HG03460 (cell line): Measurements from ENCODE around the gene LHFPL6.

Source experiments
- ATAC-seq: cut with Tn5 transposase; IDR thresholded peaks from one replicate; pipeline ENCODE4 v1.9.1; 2021; ENCODE audit not compliant: unreplicated experiment

Gene LHFPL6

DNA sequence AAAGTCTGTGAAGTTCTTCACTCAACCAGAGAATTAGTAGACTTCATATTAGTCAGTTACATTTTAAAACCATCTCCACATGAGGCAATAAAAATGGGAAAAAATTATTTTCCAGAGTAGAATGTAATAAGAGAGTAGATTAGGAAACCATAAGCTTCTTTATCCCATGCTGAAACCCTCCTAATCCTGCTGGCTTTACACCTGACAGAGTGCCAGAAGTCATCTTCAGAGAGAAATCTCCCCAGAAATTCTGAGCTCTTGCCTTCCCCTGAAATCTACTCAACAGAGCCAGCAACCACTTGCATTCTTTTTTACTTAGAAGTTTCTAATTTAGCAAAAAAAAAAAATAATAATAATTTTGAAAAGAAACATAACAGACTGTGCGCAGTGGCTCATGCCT is 284.8 kb downstream of the LHFPL6 start:
- ATAC-seq, result no peak

DNA sequence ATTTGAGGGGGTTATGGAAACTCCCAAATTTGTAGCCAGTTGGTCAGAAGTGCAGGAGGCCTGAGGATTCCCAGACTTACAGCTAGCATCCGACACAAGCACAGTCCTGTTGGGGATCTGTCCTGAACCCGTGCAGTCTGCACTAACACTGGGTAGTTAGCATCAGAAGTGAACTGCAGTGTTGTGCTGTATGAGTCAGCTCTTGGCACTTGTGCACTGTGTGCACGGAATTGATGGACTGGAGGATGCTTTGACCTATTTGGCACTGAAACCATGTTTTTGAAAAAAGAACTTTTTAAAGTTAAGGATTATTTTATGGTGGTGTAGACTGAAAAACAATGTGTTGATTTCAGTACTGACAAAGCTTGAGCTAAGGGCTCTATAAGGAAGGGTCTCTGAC is 285.7 kb downstream of the LHFPL6 start:
- ATAC-seq, result no peak

DNA sequence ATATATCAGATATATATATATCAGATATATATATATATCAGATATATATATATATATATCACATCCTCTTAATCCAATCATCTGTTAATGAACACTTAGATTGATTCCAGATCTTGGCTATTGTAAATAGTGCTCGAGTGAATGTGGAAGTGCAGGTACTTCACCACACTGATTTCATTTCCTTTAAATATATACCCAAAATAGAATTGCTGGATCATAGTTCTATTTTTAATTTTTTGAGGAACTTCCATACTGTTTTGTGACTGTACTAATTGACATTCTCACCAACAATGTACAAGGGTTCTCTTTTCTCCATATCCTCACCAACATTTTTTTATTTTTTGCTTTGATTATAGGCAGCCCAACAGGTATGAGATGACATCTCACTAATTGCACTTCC is 287.2 kb downstream of the LHFPL6 start:
- ATAC-seq, result no peak

DNA sequence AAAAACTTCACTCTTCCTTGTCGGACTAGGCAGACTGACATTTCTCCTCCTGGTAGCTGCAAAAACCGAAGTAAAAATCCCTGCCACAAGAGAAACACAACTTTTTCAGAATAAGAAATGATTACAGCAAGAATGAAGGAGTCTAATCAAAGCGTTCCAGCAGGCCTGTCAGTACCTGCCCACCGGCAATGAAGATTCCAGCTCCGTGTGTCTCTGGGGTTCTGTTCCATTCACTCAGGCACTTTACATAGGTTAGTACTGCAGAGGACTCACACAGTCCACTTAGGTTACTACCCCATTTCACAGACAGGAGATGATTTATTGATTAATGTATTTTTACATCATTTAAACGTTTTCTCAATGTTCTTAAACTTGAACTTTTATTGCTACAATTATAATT is 289.3 kb downstream of the LHFPL6 start:
- no peak for ATAC-seq

DNA sequence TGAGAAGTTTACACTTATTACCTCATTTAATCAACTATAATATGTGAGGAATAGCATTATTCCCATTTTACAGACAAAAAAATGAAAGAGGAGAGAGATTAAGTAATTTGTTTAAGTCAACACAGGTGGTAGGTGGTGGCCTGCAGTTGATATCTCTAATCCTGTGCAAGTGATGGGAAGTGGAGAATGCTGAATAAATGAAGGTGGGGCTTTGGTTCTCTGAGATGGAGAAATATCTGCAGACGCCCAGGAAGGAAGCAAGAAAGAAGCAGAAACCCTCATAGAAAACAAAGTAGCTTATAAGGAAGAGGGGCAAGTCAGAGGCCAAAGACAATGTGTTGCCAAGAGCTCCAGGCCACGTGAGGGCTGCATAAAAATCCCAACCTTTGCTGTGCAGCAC is 290.4 kb downstream of the LHFPL6 start:
- ATAC-seq, result no peak

DNA sequence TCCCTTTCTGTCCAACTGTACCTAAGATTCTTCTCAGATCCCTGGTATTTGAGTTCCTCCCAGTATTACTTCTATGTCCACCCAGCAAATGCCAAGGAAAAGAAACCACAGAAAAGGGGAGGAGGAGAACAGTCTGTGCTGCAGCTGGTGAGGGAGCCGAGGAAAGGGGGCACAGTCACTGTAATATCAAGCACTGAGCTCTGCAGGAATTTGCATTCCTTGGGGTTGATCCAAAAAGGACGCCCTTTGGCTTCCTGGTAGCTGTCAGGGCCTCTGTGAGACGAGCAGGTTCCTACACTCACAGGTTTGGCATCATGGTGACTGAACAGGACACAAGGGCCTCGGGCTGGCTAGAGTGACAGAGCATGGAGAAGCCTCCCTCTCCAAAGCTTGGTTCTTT is 291.4 kb downstream of the LHFPL6 start:
- no peak for ATAC-seq

DNA sequence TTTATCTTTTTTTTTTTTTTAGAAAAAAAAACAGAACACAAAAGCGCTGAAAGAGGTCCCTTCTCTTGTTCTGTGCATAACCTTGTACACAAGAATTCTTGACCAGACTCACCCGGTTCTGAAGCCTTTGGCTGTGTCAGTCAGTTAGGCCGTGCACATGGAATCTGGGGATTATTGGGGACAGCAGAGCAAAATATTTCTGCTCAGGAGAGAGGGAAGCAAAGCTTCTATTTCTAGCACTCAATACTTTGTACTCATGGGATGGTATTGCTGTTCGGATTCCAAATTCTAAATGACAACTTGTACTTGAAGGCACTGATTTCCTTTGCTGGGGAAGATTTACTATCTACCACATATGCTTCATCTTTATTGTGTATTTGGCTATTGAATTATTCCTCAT is 292.0 kb downstream of the LHFPL6 start:
- ATAC-seq, result no peak

DNA sequence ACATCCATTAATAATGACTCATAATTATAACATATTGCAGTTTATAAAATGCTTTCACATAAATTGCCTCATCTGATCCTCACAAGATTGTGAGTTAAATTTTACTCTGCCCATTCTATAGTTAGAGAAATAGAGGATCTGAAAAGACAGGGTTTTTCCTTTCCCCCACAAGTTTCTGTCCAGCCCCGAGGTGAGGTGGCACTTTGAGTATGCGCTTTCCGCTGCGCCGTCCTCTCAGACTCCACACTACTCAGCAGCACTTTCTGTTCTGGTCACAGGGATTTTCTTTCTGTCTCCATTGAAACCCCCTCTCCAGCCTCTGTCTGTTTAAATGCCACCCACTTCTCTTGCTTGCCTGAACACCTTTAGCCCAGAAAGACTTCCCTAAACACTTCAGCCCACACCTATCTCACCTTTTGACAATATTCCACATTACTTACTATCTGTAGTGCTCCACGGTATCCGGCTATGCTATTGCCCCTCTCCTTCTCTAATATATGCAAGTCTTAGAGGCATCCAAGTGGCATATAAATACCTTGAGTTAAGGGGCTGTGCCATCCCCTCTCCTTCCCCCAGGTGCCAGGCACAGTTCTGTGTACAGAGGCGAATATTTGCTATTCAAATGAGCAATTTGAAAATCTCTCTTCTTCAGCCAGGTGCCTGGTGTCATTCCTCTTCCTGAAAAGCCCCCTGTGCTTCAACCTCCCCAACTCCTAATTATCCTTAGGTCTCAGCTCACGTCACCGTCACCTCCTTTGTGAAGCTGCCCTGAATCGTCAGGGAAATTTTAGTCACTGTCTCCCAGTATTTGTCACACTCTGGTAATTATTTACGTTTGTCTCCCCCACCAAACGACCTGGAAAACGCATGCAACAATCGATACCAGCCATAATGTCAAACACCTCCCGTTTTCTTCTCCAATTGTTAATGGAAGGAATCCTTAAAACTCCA is 296.1 kb downstream of the LHFPL6 start:
- ATAC-seq, result peak; percentile 92

DNA sequence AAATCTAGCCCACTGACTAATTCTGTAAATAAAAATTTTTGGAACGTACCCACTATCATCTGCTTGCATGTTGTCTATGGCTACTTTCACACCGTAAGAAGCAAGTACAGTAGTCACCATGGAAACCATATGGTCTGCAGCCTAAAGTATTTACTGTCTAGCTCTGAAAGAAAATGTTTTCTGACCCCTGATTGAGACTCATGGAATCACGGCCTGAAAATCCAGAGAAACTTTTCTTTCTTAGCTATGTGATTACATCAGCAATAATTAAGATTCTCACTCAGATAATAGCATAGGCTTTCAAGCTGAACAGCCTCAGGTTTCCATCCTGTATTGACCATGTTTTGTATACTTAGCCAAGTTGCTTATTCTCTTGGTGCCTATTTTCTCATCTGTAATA is 300.2 kb downstream of the LHFPL6 start:
- ATAC-seq, result no peak

DNA sequence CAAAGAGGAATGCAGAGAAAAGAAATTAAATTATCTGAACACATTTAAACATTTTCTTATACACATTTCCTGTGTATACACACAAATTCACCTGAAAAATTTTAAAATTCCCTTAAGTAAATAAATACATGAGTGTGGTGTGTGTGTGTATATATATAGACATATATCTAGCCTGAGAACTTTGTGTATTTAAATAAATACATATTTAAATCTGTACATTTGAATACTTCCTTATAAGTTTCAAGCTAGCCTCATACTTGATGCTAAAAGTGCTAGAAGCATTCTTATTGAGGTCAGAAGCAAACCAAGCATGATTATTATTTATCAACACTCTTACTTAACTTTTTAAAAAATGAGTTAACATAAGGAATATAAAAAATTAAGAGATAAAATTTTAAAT is 304.0 kb downstream of the LHFPL6 start:
- no peak for ATAC-seq

DNA sequence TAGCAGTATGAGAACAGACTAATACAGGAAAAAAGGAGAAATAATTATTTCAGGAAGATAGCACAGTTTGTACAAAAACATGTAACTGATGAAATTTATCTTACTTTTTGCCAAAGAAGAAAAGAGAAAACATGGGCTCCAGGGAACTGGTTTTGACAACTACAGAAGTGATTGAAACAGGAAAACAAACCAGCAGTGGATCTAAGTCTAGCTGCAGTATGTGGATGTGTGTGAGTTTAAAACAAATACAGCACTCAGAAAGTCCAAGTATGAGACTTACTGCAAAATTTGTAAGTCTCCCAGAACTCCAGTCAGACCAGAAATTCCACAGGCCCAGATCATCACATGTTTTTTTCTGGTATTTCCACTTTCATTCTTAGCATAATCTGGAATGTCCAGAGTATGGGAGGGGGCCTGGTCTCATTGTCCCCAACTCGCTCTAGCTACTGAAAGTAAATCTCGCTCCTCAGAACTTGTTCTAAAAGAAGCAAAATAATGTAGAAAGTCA is 305.3 kb downstream of the LHFPL6 start:
- ATAC-seq, result no peak

DNA sequence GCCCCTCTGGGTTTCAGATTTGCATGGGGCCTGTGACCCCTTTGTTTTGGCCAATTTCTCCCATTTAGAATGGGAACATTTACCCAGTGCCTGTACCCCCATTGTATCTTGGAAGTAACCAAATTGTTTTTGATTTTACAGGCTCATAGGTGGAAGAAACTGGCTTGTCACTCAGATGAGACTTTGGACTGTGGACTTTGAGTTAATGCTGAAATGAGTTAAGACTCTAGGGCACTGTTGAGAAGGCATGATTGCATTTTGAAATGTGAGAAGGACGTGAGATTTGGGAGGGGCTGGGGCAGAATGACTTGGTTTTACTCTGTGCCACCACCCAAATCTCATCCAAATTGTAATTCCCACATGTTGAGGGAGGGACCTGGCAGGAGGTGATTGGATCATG is 306.0 kb downstream of the LHFPL6 start:
- ATAC-seq, result no peak

DNA sequence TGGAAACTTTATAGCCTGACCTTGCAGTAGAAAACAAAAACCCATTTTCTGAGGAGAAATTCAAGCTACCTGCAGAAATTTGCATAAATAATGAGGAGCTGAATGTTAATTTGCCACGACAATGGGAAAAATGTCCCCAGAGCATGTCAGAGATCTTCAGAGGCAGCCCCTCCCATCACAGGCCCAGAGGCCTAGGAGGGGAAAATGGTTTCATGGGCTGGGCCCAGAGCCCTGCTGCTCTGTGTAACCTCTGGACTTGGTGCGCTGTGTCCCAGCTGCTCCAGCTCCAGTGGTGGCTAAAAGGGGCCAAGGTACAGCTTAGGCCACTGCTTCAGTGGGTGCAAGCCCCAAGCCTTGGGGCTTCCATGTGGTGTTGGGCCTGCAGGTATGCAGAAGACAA is 306.8 kb downstream of the LHFPL6 start:
- ATAC-seq, result no peak
